HG02678 (cell line): Measurements from ENCODE around the gene VARS2.
"Not testable (repeated sequence)": the region's sequence is repeated elsewhere in the genome, so short reads cannot be mapped to it uniquely, and the experiment has no call there.

ENCODE experiments used
- ATAC-seq: cut with Tn5 transposase; IDR thresholded peaks from one replicate; pipeline ENCODE4 v1.9.1; 2021; ENCODE audit warnings: mild to moderate bottlenecking, moderate library complexity; ENCODE audit not compliant: unreplicated experiment

Gene VARS2

GRCh38 chr6:30914076-30914853 is at the start of gene VARS2:
VARS2 (plus strand) TSS chr6:30914238; CDS start chr6:30914837, 599 bp downstream.
- ATAC-seq: peak; percentile 91

GRCh38 chr6:30864325-30864724 is 49.7 kb upstream of the VARS2 start:
- no peak for ATAC-seq

- not testable (repeated sequence) for ATAC-seq
Measured at GRCh38 chr6:30869241-30869749, 44.7 kb upstream of the VARS2 start.

GRCh38 chr6:30870546-30870945 is 43.5 kb upstream of the VARS2 start:
- ATAC-seq: no peak

DNA sequence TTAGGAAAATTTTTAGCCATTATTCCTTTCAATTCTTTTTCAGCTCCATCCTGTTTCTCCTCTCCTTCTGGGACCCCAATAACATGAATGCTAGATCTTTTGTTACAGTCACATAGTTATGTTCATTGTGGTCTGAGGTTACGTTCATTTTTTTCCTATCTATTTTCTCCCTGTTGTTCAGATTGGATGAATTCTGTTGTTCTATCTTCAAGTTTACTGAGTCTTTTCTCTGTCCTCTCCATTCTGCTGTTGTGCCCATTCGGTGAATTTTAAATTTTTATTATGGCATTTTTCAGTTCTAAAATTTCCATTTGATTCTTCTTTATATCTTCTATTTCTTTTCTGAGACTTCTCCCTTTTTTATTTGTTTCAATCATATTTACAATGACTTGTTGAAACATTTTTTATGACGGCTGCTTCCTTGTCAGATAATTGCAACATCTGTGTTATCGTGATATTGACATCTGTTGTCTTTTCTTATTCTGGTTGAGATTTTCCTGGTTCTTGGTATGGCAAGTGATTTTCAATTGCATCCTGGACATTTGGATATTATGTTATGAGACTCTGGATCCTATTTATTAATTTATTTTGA is 42.4 kb upstream of the VARS2 start:
- no peak for ATAC-seq

- ATAC-seq: no peak
Measured at GRCh38 chr6:30873137-30873640, 40.8 kb upstream of the VARS2 start.

DNA sequence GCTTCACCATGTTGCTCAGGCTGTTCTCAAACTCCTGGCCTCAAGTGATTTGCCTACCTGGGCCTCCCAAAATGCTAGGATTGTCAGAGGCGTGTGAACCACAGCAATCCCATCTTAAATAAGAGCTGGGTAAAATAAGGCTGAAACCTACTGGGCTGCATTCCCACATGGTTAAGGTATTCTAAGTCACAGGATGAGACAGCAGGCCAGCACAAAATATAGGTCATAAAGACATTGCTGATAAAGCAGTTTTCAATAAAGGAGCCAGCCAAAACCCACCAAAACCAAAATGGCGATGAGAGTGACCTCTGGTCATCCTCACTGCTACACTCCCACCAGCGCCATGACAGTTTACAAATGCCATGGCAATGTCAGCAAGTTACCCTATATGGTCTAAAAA is 40.2 kb upstream of the VARS2 start:
- ATAC-seq: not testable (repeated sequence)

GRCh38 chr6:30875244-30876038 is 38.6 kb upstream of the VARS2 start:
- ATAC-seq: no peak

DNA sequence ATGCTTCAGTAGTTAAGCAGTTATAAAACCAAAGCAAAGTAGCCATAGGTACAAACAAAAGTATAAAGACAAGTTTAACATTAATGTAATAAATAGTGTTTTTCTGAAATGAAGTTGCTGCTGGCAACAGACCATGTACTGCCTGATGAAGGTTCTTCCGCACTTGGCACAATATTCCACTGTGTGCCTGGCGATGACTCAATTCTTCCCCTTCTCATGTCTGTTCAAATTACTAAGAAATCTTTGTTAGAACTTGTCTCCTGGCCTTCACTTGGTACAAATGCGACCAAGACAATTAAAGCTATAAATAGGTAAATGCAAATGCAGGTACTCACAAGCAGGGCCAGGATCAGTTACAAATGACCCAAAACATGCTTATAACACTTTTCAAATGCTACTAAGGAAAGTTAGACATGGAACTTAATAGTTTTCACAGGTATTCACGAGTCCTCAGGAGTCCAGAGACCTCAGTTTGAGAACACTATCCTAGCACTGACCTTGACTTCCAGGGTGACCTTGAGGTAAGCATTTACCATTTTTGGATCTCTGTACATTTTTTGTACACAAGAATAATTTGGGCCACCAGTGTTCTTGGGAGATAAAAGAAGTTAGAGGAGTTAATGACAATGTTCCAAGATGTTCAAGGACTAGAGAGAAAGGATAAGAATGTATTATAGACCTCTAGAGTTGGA is 37.9 kb upstream of the VARS2 start:
- no peak for ATAC-seq

DNA sequence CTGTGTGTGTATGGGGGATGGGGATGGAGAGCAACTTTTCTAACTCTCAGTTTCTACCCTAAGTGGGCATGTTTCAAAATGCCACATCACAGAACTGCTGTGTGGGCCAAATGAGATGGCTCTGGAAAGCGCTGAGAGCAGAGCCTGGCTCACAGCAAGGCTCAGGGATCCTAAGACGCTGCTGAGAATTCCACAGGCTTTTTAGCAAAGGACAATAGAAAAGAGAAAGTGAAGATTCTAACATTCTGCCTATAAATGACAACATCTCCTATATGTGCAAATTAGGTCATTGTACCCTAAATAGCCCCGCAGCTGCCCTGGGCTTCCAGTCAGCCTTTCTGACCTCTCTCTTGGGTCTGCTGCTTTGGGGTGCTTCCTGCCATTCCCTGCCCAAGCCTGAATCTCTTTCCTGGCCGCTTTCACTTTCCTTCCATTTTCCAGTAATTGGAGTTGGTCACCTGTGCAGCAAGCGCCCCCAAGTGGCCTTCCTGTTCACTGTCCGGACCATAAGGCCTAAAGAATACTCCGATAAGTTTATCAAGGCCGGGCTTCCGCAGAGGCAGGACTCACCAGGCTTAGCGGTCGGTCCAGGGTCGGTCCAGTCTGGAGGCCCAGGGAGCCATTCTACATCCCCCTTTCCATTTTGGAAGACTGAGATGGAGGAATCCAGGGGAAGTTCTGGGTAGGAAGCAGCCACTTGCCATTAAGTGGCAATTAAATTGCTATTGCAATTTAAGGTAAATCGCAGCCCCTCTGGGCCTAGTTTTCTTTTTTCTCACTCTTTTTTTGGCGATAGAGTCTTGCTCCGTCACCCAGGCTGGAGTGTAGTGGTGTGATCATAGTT is 36.4 kb upstream of the VARS2 start:
- no peak for ATAC-seq

DNA sequence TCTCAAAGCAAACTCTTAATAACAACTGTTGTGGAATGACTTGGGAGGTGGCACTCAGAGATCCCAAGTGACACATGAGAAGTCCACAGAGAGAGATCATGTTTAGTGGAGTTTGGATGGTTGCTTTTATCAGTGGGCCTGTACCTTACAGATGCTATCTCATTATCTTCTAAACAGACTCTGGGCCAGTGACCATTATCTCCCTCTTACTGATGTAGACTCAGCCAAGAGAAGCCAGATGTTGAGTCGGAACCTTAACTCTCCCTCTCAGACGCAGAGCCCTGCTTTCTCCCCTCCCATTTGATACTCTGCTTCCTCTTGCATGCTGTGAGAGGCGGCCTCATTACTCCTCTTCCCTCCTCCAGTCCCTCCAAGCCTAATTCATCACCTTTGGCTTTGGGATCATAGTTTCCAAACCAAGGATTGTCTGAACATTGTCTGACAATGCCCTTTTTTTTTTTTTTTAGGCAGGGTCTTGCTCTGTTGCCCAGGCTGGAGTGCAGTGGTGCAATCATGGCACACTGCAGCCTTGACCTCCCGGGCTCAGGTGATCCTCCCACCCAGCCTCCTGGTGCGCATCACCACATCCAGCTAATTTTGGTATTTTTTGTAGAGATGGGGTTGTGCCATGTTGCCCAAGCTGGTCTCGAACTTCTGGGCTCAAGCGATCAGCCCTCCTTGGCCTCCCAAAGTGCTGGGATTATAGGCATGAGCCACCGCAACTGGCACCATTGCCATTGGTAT is 34.2 kb upstream of the VARS2 start:
- ATAC-seq: no peak

DNA sequence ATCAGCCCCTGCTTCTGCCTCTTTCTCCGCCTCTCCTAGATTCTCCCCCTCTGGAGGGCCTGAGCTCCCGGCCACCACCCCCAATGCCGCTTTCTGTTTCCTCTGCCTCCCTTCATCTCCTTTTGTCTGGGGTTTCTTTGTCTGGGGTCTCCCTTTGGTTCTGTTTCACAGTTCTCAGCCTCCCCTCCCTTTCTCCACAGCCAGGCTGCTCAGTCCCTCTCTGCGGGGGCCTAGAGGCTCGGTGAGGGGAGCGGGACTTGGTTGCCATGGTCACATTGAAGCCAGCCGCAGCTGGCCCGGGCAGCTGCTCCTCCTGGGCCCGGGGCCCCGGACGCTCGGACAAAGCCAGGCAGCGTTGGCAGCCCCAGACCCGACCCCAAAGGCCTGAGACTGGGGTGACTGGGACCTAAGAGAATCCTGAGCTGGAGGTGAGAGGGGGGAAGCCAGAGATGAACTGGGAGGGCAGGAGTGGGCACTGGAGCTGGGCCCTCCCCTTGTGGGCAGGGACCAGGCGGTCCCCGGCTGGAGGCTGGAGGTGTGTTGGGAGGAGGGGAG is 33.3 kb upstream of the VARS2 start:
- no peak for ATAC-seq

DNA sequence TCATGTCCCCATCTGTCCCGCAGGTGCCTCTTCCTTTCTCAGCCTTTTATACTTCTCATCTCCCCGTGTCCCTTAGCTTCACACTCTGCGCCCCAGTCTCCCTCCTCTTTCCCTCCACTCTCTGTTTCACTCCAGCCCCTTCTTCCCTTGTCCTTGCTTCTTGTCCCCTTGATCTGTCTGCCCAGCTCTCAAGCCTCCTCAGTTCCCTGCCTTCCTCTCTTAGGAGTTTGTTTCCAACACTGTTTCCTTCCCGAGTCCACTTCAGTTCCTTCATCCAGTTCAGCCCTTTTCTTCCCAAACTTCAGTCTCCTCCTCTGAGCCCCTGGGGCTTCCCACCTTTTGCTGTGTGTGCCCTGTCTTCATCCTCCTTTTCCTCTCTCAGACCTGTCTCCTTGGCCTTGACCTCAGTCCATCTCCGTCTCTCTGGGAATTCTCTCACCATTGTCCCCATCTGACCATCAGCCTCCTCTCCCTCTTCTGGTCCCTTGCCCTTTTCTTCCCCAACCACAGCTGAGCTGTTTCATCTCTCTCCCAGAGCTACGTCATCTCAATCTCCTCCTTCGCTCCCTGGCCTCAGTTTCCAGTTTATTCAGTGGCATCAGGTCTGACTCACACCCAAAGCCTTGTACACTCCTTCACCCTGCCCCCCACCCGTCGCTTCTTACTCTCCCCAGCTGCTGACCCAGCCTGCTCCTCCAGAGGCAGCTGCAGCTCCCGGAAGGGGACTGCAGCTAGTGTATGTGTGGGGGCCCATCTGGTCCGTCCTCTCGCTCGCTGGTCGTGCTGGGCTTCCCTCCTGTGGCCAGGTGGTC is 32.4 kb upstream of the VARS2 start:
- ATAC-seq: no peak

DNA sequence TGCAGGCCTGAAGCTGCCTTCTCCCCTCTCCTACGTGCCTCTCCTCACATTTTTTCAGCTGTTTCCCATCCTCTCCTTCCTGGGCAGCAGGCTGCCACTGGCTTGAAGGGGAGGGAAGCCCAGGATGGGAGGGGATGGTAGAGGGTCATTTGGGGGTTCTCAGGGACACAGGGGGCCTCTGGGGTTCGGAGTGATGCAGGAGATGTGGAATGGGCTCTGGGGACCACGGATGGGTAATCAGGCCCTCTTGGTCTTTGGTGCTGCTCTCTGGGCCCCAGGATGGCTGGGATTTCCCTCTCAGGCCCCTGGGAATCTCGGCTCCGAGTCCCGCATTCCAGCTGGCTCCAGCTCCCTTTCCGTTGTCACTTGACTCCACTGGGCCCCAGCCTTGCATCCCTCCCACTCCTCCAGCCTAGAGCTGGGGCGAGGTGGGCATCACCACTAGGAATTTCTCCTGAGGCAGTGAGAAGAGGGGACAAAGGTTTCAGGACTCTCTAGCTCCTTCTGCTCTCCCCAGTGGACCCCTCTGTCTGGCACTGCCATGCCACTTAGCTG is 31.8 kb upstream of the VARS2 start:
- ATAC-seq: no peak

- no peak for ATAC-seq
Measured at GRCh38 chr6:30882759-30883684, 31.0 kb upstream of the VARS2 start.

DNA sequence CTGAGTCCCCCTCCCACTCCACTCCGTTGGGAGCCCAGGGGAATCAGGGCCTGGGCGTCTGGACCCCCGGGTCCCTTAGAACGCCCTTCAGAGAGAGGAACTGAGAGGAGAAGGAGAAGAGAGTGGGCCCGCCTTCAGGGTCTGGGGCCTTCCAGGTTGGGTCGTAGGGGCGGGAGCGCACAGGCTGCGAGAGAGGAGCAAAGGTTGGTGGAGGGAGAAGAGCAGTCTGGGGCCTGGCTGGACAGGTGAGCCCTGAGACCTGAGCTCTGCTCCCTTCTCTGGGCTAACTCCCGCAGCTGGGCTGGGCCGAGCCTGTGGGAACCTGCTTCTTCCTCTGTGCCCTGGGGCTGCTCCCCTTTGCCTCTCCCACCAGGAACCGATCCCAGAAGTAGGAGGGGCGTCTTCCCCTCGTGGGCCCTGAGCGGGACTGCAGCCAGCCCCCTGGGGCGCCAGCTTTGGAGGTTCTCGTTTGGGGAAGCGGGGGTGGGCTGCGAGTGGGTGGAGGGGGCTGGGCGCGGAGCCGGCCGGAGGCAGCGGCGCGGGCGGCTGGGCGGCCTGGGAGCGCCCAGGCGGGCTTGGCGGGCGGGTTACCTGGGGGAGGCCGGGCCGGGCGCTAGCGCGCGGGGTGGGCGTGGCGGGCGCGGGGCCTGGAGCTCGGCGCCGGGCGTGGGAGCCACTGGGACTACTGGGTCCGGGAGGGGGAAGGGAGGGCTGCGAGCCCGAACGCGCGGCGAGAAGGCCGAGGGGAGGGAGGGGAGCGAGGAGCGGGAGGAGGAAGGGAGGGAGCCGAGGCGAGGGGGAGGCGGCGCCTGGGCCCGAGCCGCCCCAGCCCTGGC is 30.1 kb upstream of the VARS2 start, which contains the start of gene DDR1:
Gene DDR1, plus strand, starts transcription at position 835 of the 836 bp plus-strand sequence. CDS start 4,211 bp downstream, outside the sequence.
- no peak for ATAC-seq
